HL-60 (cell line): Measurements from ENCODE around the gene CCDC154.

Experiments
- REST ChIP-seq: IDR thresholded peaks from 2 replicates; pipeline ENCODE4 v1.6.1; 2012; ENCODE audit warnings: low read depth; ENCODE audit not compliant: insufficient replicate concordance
- TF ChIP-seq, protein P1 (sequence below): IDR thresholded peaks from one replicate; pipeline ENCODE4 v1.5.1; 2011; ENCODE audit warnings: low read length, control low read depth, inconsistent platforms; ENCODE audit not compliant: insufficient read depth

GRCh38 chr16:1443403-1443973 is 868 bp downstream of the CCDC154 start:
- TF ChIP-seq, protein P1, sequence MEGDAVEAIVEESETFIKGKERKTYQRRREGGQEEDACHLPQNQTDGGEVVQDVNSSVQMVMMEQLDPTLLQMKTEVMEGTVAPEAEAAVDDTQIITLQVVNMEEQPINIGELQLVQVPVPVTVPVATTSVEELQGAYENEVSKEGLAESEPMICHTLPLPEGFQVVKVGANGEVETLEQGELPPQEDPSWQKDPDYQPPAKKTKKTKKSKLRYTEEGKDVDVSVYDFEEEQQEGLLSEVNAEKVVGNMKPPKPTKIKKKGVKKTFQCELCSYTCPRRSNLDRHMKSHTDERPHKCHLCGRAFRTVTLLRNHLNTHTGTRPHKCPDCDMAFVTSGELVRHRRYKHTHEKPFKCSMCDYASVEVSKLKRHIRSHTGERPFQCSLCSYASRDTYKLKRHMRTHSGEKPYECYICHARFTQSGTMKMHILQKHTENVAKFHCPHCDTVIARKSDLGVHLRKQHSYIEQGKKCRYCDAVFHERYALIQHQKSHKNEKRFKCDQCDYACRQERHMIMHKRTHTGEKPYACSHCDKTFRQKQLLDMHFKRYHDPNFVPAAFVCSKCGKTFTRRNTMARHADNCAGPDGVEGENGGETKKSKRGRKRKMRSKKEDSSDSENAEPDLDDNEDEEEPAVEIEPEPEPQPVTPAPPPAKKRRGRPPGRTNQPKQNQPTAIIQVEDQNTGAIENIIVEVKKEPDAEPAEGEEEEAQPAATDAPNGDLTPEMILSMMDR, result no peak
- TF ChIP-seq REST, result no peak
